ENCODE data around the gene STT3A. TPM values are rescaled to one million over a fixed set of nuclear protein-coding genes. Genes with fewer than 3 reads are reported as not detected.

STT3A gene
- total and polyA plus RNA-seq, 2 of the 13 experiments (the other 11 are each of a cell fraction or from before 2014, with no cell fraction given): 229 to 319 TPM

DNA sequence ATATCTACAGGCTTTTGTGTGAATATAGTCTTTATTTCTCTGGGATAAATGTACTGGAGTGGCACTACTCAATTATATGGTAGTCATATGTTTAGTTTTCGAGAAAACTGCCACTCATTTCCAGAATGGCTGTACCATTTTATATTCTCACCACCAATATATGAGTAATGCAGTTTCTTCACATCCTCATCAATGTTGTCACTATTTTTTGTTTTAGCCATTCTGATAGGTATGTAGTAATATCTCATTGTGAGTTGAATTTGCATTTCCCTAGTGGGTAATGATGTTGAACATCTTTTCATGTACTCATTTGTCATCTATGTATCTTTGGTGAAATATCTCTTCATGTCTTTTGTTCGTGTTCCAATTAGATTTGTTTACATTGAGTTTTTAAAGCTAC lies 70.0 kb downstream of the STT3A start:
- Histone ChIP-seq H3K27ac (ENCODE audit: extremely low read length, insufficient read depth, low read length) (no peak overlapping the region), H3K9me3 (ENCODE audit: low read length) (no peaks in the 10 kb centered on the region), H3K27me3 (ENCODE audit: control insufficient read depth in 1 of 2, insufficient read depth in 2 of 2, low read length in 2 of 2) (no peaks in the 10 kb centered on the region), H4K20me1 (ENCODE audit: insufficient read depth, low read length) (no peaks in the 10 kb centered on the region), H3K79me2 (ENCODE audit: insufficient read depth, low read length) (no peaks in the 10 kb centered on the region), H3K4me2 (ENCODE audit: low read depth, low read length) (no peak overlapping the region), H3K36me3 (replicated peaks in 1 of 2; ENCODE audit: control insufficient read depth in 1 of 2, insufficient read depth in 2 of 2, low read length in 2 of 2) (peaks cover 1 to 16% of the 10 kb centered on the region in 2 experiments; a peak in 2 of 5 replicates), H3K4me3 (replicated peaks in 1 of 3; ENCODE audit: insufficient read depth in 1 of 3, low read depth in 2 of 3, low read length in 3 of 3) (no peak overlapping the region), H2AFZ (ENCODE audit: low read length) (no peak overlapping the region), H3K4me1 (ENCODE audit: insufficient read depth, low read length) (no peaks in the 10 kb centered on the region), H3K9ac (ENCODE audit: insufficient read depth, low read depth, low read length) (no peak overlapping the region)
- 95% methylated on average over 2 of the region's 2 CpGs for WGBS (ENCODE audit: low lambda C conversion rate)
- ATAC-seq: no peak
- ChIA-PET CTCF (ENCODE audit: low intra/inter-chr PET ratio, low total read pairs) (no interaction called here), POLR2A (no interaction called here)
- no TSS peak for BruUV-seq (replicated peaks)
- no peak for DNase-seq (ENCODE audit: low spot score)
- in situ Hi-C loops (cut with HindIII; ENCODE audit: extremely low pct_ligation_motif_present, low pct_unique_long_range_greater_than_20kb): no loop called here
- no peak for FAIRE-seq
- TF ChIP-seq ZNF660 (CRISPR knock-in tag; IDR thresholded peaks at IDR 0.05; ENCODE audit: borderline replicate concordance, low read depth): no peak
- no peak for TF ChIP-seq MTF2 (CRISPR knock-in tag; IDR thresholded peaks at IDR 0.05; ENCODE audit: borderline replicate concordance)
- TF ChIP-seq, protein P1, sequence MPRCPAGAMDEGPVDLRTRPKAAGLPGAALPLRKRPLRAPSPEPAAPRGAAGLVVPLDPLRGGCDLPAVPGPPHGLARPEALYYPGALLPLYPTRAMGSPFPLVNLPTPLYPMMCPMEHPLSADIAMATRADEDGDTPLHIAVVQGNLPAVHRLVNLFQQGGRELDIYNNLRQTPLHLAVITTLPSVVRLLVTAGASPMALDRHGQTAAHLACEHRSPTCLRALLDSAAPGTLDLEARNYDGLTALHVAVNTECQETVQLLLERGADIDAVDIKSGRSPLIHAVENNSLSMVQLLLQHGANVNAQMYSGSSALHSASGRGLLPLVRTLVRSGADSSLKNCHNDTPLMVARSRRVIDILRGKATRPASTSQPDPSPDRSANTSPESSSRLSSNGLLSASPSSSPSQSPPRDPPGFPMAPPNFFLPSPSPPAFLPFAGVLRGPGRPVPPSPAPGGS (CRISPR knock-in tag; IDR thresholded peaks at IDR 0.05): no peak
- no peak for TF ChIP-seq ZNF772 (CRISPR knock-in tag; IDR thresholded peaks at IDR 0.05)
- TF ChIP-seq JUND (CRISPR knock-in tag; IDR thresholded peaks at IDR 0.05): no peak
- no peak for TF ChIP-seq ZNF709 (CRISPR knock-in tag; IDR thresholded peaks at IDR 0.05)
- TF ChIP-seq SSRP1 (CRISPR knock-in tag; IDR thresholded peaks at IDR 0.05): no peak
- no peak for TF ChIP-seq CEBPB (IDR thresholded peaks at IDR 0.05; ENCODE audit: borderline replicate concordance, low read depth, low read length)
- TF ChIP-seq, protein P2, sequence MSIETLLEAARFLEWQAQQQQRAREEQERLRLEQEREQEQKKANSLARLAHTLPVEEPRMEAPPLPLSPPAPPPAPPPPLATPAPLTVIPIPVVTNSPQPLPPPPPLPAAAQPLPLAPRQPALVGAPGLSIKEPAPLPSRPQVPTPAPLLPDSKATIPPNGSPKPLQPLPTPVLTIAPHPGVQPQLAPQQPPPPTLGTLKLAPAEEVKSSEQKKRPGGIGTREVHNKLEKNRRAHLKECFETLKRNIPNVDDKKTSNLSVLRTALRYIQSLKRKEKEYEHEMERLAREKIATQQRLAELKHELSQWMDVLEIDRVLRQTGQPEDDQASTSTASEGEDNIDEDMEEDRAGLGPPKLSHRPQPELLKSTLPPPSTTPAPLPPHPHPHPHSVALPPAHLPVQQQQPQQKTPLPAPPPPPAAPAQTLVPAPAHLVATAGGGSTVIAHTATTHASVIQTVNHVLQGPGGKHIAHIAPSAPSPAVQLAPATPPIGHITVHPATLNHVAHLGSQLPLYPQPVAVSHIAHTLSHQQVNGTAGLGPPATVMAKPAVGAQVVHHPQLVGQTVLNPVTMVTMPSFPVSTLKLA (IDR thresholded peaks at IDR 0.05): no peak
- TF ChIP-seq, protein P3, sequence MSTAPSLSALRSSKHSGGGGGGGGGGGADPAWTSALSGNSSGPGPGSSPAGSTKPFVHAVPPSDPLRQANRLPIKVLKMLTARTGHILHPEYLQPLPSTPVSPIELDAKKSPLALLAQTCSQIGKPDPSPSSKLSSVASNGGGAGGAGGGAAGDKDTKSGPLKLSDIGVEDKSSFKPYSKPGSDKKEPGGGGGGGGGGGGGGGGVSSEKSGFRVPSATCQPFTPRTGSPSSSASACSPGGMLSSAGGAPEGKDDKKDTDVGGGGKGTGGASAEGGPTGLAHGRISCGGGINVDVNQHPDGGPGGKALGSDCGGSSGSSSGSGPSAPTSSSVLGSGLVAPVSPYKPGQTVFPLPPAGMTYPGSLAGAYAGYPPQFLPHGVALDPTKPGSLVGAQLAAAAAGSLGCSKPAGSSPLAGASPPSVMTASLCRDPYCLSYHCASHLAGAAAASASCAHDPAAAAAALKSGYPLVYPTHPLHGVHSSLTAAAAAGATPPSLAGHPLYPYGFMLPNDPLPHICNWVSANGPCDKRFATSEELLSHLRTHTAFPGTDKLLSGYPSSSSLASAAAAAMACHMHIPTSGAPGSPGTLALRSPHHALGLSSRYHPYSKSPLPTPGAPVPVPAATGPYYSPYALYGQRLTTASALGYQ (CRISPR knock-in tag; IDR thresholded peaks at IDR 0.05): no peak
- no peak for TF ChIP-seq ZNF292 (CRISPR knock-in tag; IDR thresholded peaks at IDR 0.05; ENCODE audit: borderline replicate concordance, low read depth)
- intact Hi-C loops (cut with micrococcal nuclease; ENCODE audit: unreplicated experiment): no loop called here
